GM18907 (cell line): ENCODE data around the gene PRTFDC1.
"Not testable (repeated sequence)": the region's sequence is repeated elsewhere in the genome, so short reads cannot be mapped to it uniquely, and the experiment has no call there.

Experiments
- ATAC-seq: cut with Tn5 transposase; IDR thresholded peaks from one replicate; pipeline ENCODE4 v1.9.1; 2021; ENCODE audit warnings: mild to moderate bottlenecking, moderate library complexity; ENCODE audit not compliant: unreplicated experiment

PRTFDC1 gene

DNA sequence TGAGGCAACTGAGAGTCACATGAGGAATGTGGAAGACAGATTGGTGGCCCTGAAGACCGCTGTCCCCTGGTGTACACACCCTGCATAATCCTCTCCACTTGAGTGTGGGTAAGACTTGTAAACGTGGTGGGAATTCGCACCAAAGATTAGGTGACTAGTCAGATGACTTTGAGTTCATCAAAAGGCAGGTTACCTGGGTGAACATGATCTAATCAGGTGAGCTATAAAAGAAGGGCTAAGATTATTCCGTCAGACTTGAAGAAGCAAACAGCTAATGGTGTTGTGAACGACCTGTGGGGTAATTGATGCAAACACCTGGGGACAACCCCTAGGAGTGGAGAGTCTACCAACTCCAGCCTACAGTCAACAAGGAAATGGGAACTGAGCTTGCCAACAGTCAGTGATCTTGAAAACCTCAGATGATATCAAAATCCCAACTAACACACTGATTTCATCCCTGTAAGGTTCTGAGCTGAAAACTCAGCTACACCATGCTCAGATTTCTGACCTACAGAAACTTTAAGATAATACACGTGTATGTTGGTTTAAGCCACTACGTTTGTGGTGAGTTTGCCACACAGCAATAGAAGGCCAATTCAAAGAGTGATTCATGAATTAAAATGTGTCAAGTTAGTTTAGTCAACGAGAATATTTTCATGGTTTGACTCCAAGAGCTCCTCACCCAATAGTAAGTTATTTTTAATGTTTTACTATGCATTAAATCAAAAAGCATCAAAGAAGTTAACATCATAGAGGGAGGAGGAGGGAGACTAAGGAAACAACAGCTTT is 16.7 kb downstream of the PRTFDC1 start:
- ATAC-seq = no peak

DNA sequence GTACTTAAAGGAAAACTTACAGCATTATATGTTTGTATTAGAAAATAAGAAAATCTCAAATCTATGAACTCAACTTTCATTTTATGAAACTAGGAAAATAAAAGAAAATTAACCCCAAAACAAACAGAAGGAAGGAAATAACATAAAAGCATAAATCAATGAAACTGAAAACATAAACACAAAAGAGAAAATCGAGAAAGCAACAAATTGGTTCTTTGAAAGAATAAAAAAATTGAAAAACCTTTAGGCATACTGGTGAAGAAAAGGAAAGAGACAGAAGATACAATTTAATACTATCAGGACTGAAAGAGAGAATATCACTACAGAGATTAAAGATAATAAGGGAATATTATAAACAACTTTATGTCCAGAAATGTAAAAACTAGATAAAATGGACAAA is 21.2 kb downstream of the PRTFDC1 start:
- ATAC-seq = no peak

DNA sequence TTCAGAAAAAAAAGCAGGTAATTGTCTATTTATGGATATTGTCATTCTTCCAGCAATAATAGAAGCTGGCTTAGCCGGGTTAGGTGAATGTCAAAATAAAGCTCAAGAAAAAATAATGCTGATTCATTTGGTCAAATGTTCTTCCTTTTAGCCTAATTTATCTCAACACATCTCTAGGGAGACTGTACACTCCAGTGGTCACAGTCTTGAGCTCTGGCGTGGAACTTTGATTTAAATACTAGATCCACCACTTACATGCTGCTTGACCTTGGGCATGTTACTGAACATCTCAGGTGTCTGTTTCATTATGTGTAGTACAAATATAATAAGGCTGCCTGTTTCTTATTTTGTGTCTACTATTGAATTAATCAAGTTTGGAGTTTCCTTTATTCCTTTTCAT is 22.0 kb downstream of the PRTFDC1 start:
- peak; percentile 76 for ATAC-seq

DNA sequence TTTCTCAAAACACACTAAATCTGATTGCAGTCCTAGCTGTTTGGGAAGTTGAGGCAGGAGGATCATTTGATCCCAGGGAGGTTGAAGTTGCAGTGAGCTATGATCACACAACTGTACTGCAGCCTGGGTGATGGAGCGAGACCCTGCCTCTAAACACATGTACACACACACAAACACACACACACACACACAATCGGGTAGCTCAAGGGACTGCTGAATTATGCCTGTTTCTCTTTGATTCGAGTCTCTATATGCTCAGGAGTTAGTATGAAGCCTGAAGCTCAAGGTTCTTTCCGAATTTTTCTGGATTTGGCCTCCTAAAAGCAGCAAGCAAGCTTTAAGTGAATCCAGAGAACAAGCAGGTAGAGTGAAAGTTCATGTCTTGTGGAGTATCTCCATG is 22.5 kb downstream of the PRTFDC1 start:
- no peak for ATAC-seq

DNA sequence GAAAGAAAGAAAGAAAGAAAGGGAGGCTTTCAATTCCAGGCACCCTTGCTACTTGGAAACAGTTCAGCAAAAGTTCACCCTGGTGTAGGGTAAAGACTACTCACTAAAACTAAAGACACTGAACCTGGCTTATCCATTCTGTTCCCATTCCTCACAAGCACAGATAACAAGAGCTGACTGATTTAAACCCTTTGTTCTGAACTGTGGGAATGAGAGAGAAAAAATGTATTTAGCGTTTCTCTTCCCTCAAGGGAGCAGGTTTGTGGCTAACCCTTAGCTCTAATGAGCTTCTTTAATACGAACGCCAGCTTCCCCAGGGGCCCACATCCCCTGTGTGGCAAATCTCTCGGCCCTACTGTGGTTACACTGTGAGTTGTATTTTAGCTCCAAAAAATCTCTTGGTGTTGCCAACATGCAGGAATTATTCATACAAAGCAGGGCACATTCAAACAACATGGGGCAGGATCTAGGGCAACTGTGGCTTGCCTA is 23.3 kb downstream of the PRTFDC1 start:
- ATAC-seq = peak; percentile 72

DNA sequence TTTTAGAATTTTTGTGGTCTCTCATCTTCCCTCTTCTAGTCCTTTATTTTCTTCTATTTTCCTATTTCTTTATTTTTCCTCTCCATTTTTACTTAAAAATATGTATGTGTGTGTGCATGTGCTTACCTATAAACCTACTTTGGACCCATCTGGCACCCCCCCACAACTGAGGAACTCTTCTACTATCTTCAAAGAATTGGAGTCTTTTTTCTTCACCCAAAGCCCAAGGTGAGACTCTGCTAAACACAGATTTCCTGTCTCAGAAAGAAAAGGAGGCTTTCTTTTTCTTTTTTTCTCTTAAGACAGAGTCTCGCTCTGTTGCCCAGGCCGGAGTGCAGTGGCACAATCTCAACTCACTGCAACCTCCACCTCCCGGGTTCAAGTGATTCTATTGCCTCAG is 24.2 kb downstream of the PRTFDC1 start:
- ATAC-seq = no peak

DNA sequence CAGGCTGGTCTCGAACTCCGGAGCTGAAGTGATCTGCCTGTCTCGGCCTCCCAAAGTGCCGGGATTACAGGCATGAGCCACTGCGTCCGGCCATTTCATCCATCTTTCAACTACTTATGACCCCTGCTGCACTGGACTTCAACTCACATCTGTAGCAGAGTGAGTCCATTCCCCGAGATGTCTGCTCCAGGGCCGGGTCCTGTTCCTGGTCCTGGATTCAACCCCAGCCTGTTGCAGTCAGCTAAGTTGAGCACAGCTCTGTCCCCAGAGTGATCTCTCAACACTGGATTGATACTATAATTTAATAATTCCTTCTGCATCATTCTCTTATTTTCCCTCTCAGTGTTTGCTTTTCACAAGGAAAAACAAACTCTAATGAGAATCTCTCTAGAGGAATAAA is 25.8 kb downstream of the PRTFDC1 start:
- no peak for ATAC-seq

DNA sequence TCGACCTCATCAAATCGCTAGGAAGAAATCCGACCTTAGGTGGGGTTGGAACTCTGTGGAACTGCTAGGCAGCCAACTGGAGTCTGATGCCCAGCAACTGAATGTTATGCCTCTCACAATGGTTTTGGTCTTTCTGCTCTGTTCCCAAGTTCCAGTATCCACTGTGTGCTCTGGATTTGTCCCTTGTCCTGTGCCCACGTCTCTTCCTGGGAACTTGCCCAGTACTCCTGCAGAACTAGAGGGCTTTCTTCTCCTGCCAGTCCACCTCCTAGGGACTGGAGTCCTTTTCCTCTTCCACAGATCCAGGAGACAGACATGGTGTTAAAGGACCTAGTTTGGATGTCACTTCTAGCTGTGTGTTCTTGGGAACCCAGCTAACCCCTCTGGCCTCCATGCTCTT is 26.6 kb downstream of the PRTFDC1 start:
- no peak for ATAC-seq

DNA sequence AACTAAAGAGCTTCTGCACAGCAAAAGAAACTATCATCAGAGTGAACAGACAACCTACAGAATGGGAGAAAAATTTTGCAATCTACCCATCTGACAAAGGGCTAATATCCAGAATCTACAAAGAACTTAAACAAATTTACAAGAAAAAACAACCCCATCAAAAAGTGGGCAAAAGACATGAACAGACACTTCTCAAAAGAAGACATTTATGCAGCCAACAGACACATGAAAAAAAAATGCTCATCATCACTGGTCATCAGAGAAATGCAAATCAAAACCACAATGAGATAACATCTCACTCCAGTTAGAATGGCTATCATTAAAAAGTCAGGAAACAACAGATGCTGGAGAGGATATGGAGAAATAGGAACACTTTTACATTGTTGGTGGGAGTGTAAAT is 27.9 kb downstream of the PRTFDC1 start:
- ATAC-seq = not testable (repeated sequence)

DNA sequence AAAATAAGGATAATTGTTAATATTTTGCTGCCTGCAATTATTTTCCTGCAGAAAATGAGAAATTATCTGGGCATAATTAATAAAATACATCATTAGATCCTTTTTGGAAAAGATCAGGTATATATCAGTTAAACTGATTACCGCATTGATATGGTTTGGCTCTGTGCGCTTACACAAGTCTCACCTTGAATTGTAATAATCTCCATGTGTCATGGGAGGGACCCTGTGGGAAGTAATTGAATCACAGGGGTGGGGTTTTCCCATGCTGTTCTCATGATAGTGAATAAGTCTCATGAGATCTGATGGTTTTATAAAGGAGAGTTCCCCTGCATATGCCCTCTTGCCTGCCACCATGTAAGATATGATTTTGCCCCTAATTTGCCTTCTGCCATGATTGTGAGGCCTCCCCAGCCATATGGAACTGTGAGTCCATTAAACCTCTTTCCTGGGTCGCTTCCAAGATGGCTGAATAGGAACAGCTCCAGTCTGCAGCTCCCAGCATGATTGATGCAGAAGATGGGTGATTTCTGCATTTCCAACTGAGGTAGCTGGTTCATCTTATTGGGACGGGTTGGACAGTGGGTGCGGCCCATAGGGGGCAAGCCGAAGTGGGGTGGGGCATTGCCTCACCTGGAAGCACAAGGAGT is 30.1 kb downstream of the PRTFDC1 start:
- ATAC-seq = not testable (repeated sequence)

DNA sequence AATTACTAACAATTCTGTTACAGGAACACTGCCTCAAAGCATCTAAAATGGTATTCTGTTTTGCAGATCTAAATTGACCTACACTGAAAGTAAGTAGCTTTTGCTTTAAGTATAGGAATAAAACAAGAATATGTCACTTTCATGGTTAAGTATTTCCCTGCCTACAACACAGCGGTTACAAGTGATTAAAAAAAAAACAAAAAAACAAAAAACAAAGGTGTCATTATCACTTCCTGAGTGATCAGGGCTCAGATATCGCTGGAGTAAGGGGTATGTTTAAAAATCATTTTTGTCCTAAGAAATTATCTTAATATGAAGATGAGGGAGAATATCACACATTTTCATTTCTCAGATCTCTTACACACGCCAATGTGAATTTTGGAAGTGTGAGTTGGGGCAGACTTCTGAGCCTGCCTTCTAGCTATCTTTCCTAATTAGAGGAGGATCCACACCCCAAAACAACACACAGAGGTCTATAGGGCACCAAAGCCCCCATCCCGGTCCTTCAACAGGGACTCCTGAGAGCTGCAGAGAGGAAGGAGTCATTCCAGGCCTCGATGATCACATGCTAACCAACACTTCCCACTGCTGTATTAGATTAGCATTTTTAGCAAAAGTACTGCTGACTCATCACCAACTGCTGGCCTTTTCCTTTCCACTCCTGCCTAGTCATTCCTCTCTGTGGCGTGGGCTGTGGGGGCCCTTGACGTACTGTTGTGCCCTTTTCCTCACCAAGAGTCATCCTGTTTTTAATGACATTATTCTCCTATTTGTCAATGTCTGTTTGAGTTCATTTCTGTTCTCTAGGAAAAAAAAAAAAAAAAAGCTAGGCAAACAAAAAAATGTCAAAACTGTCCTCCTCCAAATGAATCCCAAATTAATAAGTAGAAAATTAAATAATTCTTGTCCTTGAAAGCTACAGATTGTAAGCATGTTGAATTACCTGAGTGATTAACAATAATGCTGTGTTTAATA is 31.2 kb downstream of the PRTFDC1 start:
- ATAC-seq = peak; percentile 92

DNA sequence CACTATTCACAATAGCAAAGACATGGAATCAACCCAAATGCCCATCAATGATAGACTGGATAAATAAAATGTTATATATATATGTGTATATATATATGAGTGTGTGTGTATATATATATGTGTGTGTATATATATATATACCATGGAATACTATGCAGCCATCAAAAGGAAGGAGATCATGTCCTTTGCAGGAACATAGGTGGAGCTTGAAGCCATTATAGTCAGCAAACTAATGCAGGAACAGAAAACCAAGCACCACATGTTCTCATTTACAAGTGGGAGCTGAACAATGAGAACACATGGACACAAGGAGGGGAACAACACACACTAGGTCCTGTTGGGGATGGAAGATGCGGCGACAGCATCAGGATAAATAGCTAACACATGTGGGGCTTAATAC is 32.2 kb downstream of the PRTFDC1 start:
- not testable (repeated sequence) for ATAC-seq

DNA sequence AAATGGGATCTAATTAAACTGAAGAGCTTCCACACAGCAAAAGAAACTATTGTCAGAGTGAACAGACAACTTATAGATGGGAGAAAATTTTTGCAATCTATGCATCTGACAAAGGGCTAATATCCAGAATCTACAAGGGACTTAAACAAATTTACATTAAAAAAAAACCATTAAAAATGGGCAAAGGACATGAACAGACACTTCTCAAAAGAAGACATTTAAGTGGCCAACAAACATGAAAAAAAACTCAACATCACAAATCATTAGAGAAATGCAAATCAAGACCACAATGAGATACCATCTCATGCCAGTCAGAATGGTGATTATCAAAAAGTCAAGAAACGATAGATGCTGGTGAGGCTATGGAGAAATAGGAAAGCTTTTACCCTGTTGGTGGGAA is 32.8 kb downstream of the PRTFDC1 start:
- not testable (repeated sequence) for ATAC-seq

DNA sequence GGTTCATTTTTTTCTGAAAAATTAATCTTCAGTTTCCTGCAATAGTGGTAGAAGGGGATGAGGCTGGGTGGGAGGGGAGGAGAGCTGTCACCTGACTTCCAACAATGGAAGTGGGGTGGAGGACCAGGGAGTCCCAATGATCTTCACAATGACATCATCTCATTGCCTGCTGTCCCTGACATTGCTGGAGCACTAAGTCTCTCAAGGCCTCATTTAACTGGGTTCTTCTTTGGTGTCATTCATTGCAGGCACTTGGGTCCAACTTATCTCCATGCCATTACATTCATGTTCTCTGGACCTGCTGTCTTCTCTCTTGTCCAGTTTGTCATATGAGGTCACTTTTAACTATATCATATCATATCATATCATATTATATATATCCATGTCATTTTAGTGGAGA is 34.4 kb downstream of the PRTFDC1 start:
- ATAC-seq = no peak

DNA sequence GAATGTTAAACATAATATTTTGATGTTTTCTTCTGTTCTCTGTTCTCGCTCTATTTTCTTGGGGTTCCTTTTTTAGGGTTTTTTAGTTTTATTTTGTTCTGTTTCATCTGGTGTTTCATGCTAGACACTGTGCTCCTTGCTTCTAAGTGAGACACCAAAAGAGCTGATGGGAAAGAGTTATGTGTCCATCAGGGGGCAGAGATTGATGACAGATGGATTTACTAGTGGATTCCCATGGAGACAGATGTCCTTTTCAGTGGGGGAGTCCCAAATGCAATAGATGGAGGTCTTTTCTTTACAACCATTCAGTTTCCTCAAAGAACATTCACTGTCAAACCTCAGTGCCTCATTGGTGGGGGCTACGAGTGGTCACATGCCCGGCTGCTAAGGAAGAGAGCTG is 34.9 kb downstream of the PRTFDC1 start:
- no peak for ATAC-seq

DNA sequence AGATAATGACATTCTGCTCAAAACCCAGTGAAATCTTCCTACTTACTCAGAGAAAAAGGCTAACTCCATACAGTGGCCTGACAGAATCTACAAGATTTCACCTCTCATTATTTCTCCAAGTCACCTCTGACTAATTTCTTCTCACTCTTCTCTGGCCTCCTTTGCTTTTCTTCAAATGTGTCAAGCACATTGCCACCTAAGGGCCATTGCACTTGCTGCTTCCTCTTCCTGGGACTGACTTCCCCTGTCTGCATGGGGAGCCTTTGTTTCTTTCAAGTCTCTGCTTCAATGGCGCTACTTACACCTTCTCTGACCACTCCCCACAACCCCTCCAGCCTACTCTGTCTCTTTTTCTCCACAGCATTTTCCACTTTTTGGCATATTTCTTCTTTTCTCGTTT is 36.0 kb downstream of the PRTFDC1 start:
- no peak for ATAC-seq

DNA sequence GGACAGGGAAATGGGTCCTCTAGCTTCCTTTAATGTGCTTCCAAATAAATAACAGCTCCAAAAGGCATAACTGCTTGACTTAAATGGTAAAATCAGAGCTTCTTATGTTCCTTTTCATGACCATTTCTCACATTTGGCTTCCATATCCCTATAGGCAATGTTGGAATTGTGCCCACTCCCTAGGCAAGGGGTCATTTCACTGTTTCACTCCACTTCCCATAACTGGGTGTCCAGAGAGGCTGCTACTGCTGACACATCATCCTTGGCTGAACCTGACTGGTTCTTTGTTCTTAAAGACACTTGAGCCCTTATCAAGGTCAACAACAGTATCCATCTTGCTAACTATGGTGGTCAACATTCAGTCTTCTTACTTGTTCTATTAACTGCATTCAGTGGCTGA is 37.1 kb downstream of the PRTFDC1 start:
- ATAC-seq = no peak

DNA sequence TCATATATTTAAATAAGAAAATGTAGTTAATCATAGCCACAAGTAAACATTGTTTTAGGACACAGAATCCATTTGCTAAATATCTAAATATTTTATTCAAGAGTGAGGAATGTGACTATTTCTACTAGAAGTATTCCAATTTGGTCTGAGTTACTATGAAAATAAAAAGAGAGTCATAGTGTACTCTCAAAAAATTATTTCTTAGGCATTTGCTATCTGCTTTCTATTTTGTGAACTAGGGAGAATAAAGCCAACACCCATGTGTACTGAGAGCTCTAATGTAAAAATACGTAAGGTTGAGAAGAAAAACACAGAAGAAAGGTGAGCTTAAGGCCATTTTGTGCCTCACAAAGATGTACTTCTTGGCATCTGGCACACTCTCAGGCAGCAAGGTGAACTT is 38.3 kb downstream of the PRTFDC1 start:
- ATAC-seq = no peak

DNA sequence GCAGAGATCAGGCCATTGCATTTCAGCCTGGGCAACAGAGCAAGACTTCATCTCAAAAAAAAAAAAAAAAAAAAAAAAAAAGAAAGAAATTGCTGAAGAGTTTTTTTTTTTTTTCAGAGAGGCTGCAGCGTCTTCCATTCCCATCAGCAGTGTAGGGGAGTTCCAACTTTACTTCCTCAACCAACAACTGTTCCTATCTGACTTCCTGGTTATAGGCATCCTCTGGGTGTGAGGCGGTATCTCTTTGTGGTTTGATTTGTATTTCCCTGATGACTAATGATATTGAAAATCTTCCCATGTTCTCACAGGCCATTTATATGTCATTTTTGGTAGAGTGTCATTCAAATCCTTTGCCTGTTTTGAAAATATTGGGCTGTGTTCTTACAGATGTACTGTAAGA is 40.2 kb downstream of the PRTFDC1 start:
- no peak for ATAC-seq

DNA sequence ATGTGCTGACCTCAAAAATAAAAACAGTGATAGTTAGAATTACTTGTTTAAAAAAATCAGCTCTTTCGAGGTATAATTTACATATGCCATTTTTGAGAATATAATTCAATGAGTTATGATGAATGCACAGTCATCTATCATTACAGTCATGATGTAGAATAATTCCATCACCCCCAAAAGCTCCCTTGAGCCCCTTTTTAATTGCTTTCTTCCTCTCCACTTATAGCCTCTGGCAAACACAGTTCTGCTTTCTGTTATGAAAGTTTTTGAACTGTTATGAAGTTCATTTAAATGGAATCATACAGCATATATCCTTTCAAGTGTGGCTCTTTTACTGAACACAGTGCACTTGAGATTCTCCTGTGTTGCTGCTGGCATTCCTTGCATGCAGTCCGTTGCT is 41.4 kb downstream of the PRTFDC1 start:
- no peak for ATAC-seq

DNA sequence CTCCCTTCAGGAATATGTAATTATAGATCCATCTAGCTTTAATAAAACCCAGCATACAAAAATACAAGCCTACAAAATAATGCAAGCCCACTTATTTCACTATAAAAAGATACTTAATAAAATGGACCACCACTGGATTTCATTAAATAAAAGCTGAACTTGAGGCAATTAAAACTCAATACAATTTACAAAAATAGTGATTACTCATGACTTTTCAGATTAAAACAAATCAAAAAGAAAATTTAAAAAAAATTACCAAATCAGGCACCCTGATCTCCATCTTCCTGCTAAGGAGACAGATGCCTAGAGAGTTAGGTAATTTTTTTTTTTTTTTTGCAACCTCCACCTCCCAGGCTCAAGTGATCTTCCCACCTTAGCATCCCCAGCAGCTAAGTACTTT is 41.8 kb downstream of the PRTFDC1 start:
- ATAC-seq = no peak
